HG03354 (cell line): ENCODE results near the gene IL17D.
"Not testable (repeated sequence)": the region's sequence is repeated elsewhere in the genome, so short reads cannot be mapped to it uniquely, and the experiment has no call there.

Source experiments
- ATAC-seq: cut with Tn5 transposase; IDR thresholded peaks from one replicate; pipeline ENCODE4 v1.9.1; 2021; ENCODE audit warnings: mild to moderate bottlenecking; ENCODE audit not compliant: unreplicated experiment, poor library complexity, severe bottlenecking

IL17D gene

GRCh38 chr13:20716951-20717350 lies 13.5 kb downstream of the IL17D start:
- no peak for ATAC-seq

- no peak for ATAC-seq
Measured at GRCh38 chr13:20717581-20718542, 14.4 kb downstream of the IL17D start.

GRCh38 chr13:20718958-20719566 lies 15.6 kb downstream of the IL17D start:
- no peak for ATAC-seq

GRCh38 chr13:20719783-20720182 lies 16.3 kb downstream of the IL17D start:
- ATAC-seq: no peak

GRCh38 chr13:20720499-20720898 lies 17.0 kb downstream of the IL17D start:
- ATAC-seq: no peak

GRCh38 chr13:20721058-20721453 lies 17.6 kb downstream of the IL17D start:
- ATAC-seq: no peak

- ATAC-seq: no peak
Measured at GRCh38 chr13:20721454-20722357, 18.2 kb downstream of the IL17D start.

- no peak for ATAC-seq
Measured at GRCh38 chr13:20727856-20728255, 24.4 kb downstream of the IL17D start.

- ATAC-seq: no peak
Measured at GRCh38 chr13:20728579-20729311, 25.2 kb downstream of the IL17D start.

GRCh38 chr13:20729633-20730585 lies 26.4 kb downstream of the IL17D start:
- no peak for ATAC-seq

GRCh38 chr13:20738616-20739015 lies 35.1 kb downstream of the IL17D start:
- no peak for ATAC-seq

- no peak for ATAC-seq
Measured at GRCh38 chr13:20740021-20740420, 36.5 kb downstream of the IL17D start.

GRCh38 chr13:20743830-20744404 lies 40.4 kb downstream of the IL17D start:
- not testable (repeated sequence) for ATAC-seq

GRCh38 chr13:20749377-20749776 lies 45.9 kb downstream of the IL17D start:
- ATAC-seq: no peak

GRCh38 chr13:20754009-20754408 lies 50.5 kb downstream of the IL17D start:
- no peak for ATAC-seq

- no peak for ATAC-seq
Measured at GRCh38 chr13:20760872-20761271, 57.4 kb downstream of the IL17D start.

- no peak for ATAC-seq
Measured at GRCh38 chr13:20767309-20767943, 63.9 kb downstream of the IL17D start.

GRCh38 chr13:20769091-20769490 lies 65.6 kb downstream of the IL17D start:
- no peak for ATAC-seq
